Caki2 (cell line): ENCODE measurements around the gene CTDSPL. TPM values are rescaled to one million over a fixed set of nuclear protein-coding genes. Genes with fewer than 3 reads are reported as not detected.

Source experiments
- DNase-seq: peaks from one replicate; pipeline ENCODE4 v3.0.0-alpha.2; 2015; ENCODE audit warnings: low read depth
- in situ Hi-C: cut with HindIII; loops from 2 replicates; pipeline ENCODE4 v1.10.0; 2016; ENCODE audit warnings: low sequenced_read_pairs, low pct_unique_long_range_greater_than_20kb, mixed read lengths
- total RNA-seq: library from RNA; depleted of rRNA; stranded (reverse); fragments of >200 nt; shearing (Covaris generic); gene quantifications from 2 replicates; pipeline ENCODE4 v1.2.3, GENCODE V29; 2014; ENCODE audit warnings: low replicate concordance

Gene CTDSPL
- total RNA-seq, 1 experiment from 2014 or later = 36.4 TPM

- no peak for DNase-seq
- in situ Hi-C loops = no loop called here
These were observed 128.3 kb downstream of the CTDSPL start for GRCh38 chr3:37989821-37990480.

- no peak for DNase-seq
- in situ Hi-C loops = no loop called here
These were observed 128.8 kb downstream of the CTDSPL start, which contains the start of gene VILL for GRCh38 chr3:37990527-37990926. VILL (plus strand) TSS chr3:37990786; CDS start chr3:37993673, 2,887 bp downstream.

- in situ Hi-C loops = no loop called here
- DNase-seq = no peak
These were observed 129.4 kb downstream of the CTDSPL start for GRCh38 chr3:37991109-37991508.

GRCh38 chr3:37991823-37992222 is 130.1 kb downstream of the CTDSPL start:
- in situ Hi-C loops = no loop called here
- no peak for DNase-seq

- in situ Hi-C loops = no loop called here
- DNase-seq = no peak
These were observed 130.8 kb downstream of the CTDSPL start for GRCh38 chr3:37992271-37993066.

- DNase-seq = no peak
- in situ Hi-C loops = no loop called here
These were observed 131.4 kb downstream of the CTDSPL start for GRCh38 chr3:37993067-37993455.

- in situ Hi-C loops = no loop called here
These were observed 131.8 kb downstream of the CTDSPL start for GRCh38 chr3:37993460-37993819.

GRCh38 chr3:37993820-37994638 is 132.3 kb downstream of the CTDSPL start:
- in situ Hi-C loops = no loop called here
- no peak for DNase-seq

More at GRCh38 chr3:37993460-37993819, 131.8 kb downstream of the CTDSPL start:
- no peak for DNase-seq

- in situ Hi-C loops = no loop called here
- DNase-seq = no peak
These were observed 132.9 kb downstream of the CTDSPL start for GRCh38 chr3:37994639-37994972.

GRCh38 chr3:37995652-37996641 is 134.3 kb downstream of the CTDSPL start:
- in situ Hi-C loops = no loop called here
- DNase-seq = no peak

- peak; percentile 71 for DNase-seq
- in situ Hi-C loops = no loop called here
These were observed 135.2 kb downstream of the CTDSPL start for GRCh38 chr3:37996785-37997301.

GRCh38 chr3:37997342-37997741 is 135.7 kb downstream of the CTDSPL start:
- no peak for DNase-seq
- in situ Hi-C loops = no loop called here

- DNase-seq = no peak
- in situ Hi-C loops = no loop called here
These were observed 136.2 kb downstream of the CTDSPL start for GRCh38 chr3:37997791-37998370.

- no peak for DNase-seq
These were observed 138.2 kb downstream of the CTDSPL start for GRCh38 chr3:37999836-38000235.

GRCh38 chr3:38000242-38000916 is 138.7 kb downstream of the CTDSPL start:
- in situ Hi-C loops = no loop called here
- no peak for DNase-seq

More at GRCh38 chr3:37999836-38000235, 138.2 kb downstream of the CTDSPL start:
- in situ Hi-C loops = no loop called here

GRCh38 chr3:38000965-38001455 is 139.3 kb downstream of the CTDSPL start:
- in situ Hi-C loops = no loop called here
- DNase-seq = no peak
